Suprapubic skin (tissue), 4 donors: ENCODE results near the gene ACSM2B. TPM values are rescaled to one million over a fixed set of nuclear protein-coding genes. Genes with fewer than 3 reads are reported as not detected.

Experiments
- DNase-seq, 2 donors: peaks; one replicate each; pipeline ENCODE4 v3.0.0-alpha.2; 2019; ENCODE audit warnings: low spot score in 2 of 2
- H3K27ac ChIP-seq: fragments of 200-600 bp; sonication (generic); one replicate; pipeline ENCODE4 v1.5.1; 2019
- H3K27me3 ChIP-seq: fragments of 200-600 bp; sonication (generic); one replicate; pipeline ENCODE4 v1.5.1; 2019
- H3K36me3 ChIP-seq: fragments of 200-600 bp; sonication (generic); one replicate; pipeline ENCODE4 v1.5.1; 2019
- H3K4me1 ChIP-seq: fragments of 200-600 bp; sonication (generic); one replicate; pipeline ENCODE4 v1.5.1; 2019
- H3K4me3 ChIP-seq: fragments of 200-600 bp; sonication (generic); one replicate; pipeline ENCODE4 v1.5.1; 2019; ENCODE audit warnings: mild to moderate bottlenecking
- H3K9me3 ChIP-seq: fragments of 200-600 bp; sonication (generic); one replicate; pipeline ENCODE4 v1.5.1; 2019
- EP300 ChIP-seq: sonication (generic); formaldehyde crosslinking; IDR thresholded peaks from one replicate; pipeline ENCODE4 v1.6.1; 2017; ENCODE audit warnings: antibody characterized with exemption
- POLR2A ChIP-seq, 2 donors: fragments of 450-650 bp; IDR thresholded peaks; one replicate each; pipeline ENCODE4 v1.6.1; 2017; ENCODE audit warnings: antibody characterized with exemption in 2 of 2, mild to moderate bottlenecking in 2 of 2, moderate library complexity in 2 of 2
- POLR2AphosphoS5 ChIP-seq, 3 donors: sonication (generic); formaldehyde crosslinking; IDR thresholded peaks; one replicate each; pipeline ENCODE4 v1.6.1; 2017; ENCODE audit warnings: antibody characterized with exemption in 3 of 3
- WGBS: methylation state at CpG from one replicate; pipeline ENCODE4 v1.1.5; 2018; 5-methylcytosine and 5-hydroxymethylcytosine counted together
- total RNA-seq, 4 donors: library from RNA; depleted of rRNA; stranded (reverse); fragments of >200 nt; gene quantifications; one replicate each; pipeline ENCODE4 v1.1.0, GENCODE V29; 2016
- TF ChIP-seq, protein P1 (sequence below), 2 donors: fragments of 200-600 bp in 1 of 2; fragments of 450-650 bp in 1 of 2; sonication (generic) in 1 of 2; IDR thresholded peaks; one replicate each; pipeline ENCODE4 v1.5.1; 2016 to 2019; ENCODE audit warnings: antibody characterized with exemption in 2 of 2, mild to moderate bottlenecking in 1 of 2, moderate library complexity in 1 of 2

ACSM2B gene
- total RNA-seq, 4 donors from 2014 or later = 0.32 TPM; not detected in 3

DNA sequence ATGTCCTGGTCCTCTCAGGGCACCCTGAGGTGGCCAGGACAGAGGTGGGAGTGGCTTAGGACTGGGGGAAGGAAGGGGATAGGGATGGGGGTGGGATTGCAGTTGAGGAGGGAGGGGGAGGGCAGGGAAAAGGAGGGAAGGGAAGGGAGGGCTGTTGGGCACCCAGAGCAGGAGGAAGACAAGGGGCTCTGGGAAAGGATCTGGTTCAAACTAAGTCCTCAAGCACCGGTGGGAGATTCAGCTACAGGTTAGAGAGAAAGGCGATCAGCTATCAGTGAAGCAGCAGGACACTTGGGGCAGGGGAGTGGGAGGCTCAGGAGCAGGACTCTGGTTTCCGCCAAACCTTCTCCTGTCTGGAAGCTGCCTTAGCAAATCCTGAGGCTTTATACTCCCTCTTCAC lies 44.6 kb upstream of the ACSM2B start:
- H3K36me3 ChIP-seq = no peaks in the 10 kb centered on the region
- no peak overlapping the region for H3K27ac ChIP-seq
- TF ChIP-seq, protein P1, sequence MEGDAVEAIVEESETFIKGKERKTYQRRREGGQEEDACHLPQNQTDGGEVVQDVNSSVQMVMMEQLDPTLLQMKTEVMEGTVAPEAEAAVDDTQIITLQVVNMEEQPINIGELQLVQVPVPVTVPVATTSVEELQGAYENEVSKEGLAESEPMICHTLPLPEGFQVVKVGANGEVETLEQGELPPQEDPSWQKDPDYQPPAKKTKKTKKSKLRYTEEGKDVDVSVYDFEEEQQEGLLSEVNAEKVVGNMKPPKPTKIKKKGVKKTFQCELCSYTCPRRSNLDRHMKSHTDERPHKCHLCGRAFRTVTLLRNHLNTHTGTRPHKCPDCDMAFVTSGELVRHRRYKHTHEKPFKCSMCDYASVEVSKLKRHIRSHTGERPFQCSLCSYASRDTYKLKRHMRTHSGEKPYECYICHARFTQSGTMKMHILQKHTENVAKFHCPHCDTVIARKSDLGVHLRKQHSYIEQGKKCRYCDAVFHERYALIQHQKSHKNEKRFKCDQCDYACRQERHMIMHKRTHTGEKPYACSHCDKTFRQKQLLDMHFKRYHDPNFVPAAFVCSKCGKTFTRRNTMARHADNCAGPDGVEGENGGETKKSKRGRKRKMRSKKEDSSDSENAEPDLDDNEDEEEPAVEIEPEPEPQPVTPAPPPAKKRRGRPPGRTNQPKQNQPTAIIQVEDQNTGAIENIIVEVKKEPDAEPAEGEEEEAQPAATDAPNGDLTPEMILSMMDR (IDR thresholded peaks at IDR 0.05) = no peak
- no peak for TF ChIP-seq POLR2AphosphoS5 (IDR thresholded peaks at IDR 0.05)
- TF ChIP-seq POLR2A (IDR thresholded peaks at IDR 0.05) = no peak

DNA sequence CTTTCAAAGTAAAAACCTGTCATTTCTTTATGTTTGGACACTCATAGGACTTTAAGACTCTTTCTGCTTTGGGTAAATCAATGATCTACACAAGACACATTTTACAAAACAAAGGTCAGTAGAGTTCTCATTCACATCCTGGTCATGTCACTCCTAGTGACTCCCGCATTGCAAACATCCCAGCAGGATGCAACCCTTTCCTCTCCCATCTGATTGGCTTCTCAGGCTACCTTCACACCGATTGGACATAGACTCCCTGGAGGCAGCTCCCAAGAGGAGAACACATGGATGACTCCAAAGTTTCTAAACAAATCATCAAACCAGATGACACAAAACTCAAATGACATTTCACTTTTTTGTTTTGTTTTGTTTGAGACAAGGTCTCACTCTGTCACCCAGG lies 43.8 kb upstream of the ACSM2B start:
- no peaks in the 10 kb centered on the region for H3K4me1 ChIP-seq
- H3K27me3 ChIP-seq = no peaks in the 10 kb centered on the region
- no peak overlapping the region for H3K4me3 ChIP-seq
- WGBS = 70% methylated on average over 2 of the region's 2 CpGs
- no peaks in the 10 kb centered on the region for H3K36me3 ChIP-seq
- TF ChIP-seq POLR2A (IDR thresholded peaks at IDR 0.05) = no peak
- TF ChIP-seq, protein P1 (IDR thresholded peaks at IDR 0.05) = no peak
- TF ChIP-seq POLR2AphosphoS5 (IDR thresholded peaks at IDR 0.05) = no peak
- TF ChIP-seq EP300 = no peak
- no peak overlapping the region for H3K27ac ChIP-seq
- no peak for DNase-seq
- no peaks in the 10 kb centered on the region for H3K9me3 ChIP-seq

More for the DNA sequence above, 44.6 kb upstream of the ACSM2B start:
- Histone ChIP-seq H3K4me1 (no peaks in the 10 kb centered on the region), H3K9me3 (no peaks in the 10 kb centered on the region), H3K27me3 (no peaks in the 10 kb centered on the region), H3K4me3 (no peak overlapping the region)
- WGBS = 83% methylated on average over 3 of the region's 3 CpGs
- no peak for DNase-seq

DNA sequence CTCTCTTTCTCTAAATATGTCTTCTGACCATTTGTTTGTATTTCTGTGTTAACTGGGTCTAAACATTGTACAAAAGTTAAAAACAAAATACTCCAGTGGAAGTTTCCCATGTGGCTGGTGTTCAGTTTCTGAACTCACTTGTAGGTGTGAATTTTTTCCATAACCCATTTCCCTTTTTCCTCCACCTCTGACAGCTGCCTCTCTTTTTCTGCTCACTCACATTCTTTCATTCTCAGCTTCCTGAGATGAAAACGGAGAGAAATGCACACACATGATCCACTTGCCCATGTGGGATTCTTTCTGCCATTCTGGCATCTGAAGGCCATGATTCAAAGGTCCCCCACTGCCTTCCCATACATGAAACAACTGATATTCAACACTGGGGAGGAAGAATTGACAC lies 41.1 kb upstream of the ACSM2B start:
- TF ChIP-seq, protein P1 (IDR thresholded peaks at IDR 0.05) = no peak
- TF ChIP-seq POLR2A (IDR thresholded peaks at IDR 0.05) (no peak), POLR2AphosphoS5 (IDR thresholded peaks at IDR 0.05) (no peak), EP300 (no peak)
- no peaks in the 10 kb centered on the region for H3K27me3 ChIP-seq
- no peak overlapping the region for H3K27ac ChIP-seq
- H3K9me3 ChIP-seq = no peaks in the 10 kb centered on the region
- H3K4me3 ChIP-seq = no peak overlapping the region
- H3K36me3 ChIP-seq = no peaks in the 10 kb centered on the region
- 59% methylated on average over 1 of the region's 1 CpG for WGBS
- DNase-seq = no peak
- peaks cover 4% of the 10 kb centered on the region for H3K4me1 ChIP-seq

DNA sequence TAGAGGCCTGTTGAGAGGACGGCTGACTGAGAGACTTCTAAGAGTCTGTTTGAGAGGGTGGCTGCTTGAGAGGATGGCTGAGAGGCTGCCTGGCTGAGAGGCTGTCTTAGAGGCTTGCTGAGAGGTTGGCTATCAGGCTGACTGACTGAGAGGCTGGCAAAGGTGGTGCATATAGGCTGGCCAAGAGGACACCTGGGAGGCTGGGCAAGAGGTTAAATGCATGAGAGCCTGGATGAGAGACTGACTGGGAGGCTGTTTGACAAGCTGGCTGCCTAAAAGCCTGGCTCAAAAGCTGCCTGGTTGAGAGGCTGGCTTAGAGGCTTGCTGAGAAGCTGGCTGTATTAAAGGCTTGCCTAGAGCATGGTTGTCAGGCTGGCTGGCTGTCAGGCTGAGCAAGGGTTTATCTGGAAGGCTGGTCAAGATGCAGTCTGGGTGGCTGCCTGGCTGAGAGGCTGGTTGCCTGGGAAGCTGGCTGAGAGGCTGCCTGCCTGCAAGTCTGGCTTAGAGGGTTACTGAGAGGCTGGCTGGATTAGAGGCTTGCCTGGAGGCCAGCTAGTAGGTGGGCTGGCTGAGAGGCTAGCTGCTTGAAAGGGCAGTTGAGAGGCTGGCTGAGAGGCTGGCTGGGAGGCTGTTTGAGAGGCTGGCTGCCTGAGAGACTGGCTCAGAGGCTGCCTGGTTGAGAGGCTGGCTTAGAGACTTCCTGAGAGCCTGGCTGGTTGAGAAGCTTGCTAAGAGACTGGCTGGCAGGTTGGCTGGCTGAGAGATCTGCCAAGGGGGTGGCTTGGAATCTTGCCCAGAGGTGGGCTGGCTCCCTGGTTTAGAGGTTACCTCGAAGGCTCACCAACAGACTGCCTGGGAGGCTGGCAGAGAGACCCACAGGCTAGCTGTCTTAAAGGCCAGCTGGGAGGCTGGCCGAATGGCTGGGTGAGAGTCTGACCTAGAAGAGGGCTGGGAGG lies 38.3 kb upstream of the ACSM2B start:
- Histone ChIP-seq H3K4me1 (peaks cover 4% of the 10 kb centered on the region), H3K9me3 (no peaks in the 10 kb centered on the region), H3K4me3 (no peak overlapping the region), H3K36me3 (no peaks in the 10 kb centered on the region), H3K27ac (no peak overlapping the region), H3K27me3 (no peaks in the 10 kb centered on the region)
- 39% methylated on average over 2 of the region's 3 CpGs for WGBS
- DNase-seq = no peak
- TF ChIP-seq POLR2AphosphoS5 (IDR thresholded peaks at IDR 0.05) = no peak
- TF ChIP-seq, protein P1 (IDR thresholded peaks at IDR 0.05) = no peak
- no peak for TF ChIP-seq POLR2A (IDR thresholded peaks at IDR 0.05)
- no peak for TF ChIP-seq EP300

DNA sequence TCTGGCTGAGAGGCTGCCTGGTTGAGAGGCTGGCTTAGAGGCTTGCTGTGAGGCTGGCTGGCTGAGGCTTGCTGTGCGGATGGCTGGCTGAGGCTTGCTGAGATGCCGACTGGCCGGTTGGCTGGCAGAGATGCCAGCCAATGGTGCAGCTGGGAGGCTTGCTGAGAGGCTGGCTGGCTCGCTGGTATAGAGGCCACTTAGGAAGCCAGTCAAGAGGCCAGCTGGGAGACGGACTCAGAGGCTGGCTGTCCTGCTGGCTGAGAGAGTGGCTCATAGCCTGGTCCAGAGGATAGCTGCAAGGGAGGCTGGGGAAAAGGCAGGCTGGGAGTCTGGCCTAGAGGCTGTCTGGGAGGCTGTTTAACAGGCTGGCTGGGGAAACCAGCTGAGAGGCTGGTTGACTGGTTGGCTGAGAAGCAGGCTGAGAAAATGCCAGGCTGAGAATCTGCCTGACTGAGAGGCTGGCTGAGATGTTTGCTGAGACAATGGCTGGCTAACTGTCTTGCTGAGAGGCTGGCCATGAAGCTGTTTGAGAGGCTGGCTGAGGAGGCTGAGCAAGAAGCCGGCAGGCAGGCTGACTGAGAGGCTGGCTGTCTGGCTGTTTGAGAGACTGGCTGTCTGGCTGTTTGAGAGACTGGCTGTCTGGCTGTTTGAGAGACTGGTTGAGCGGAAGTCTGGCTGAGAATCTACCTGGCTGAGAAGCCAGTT lies 37.5 kb upstream of the ACSM2B start:
- Histone ChIP-seq H3K4me1 (peaks cover 4% of the 10 kb centered on the region), H3K36me3 (no peaks in the 10 kb centered on the region), H3K27me3 (no peaks in the 10 kb centered on the region), H3K9me3 (no peaks in the 10 kb centered on the region), H3K4me3 (no peak overlapping the region), H3K27ac (no peak overlapping the region)
- 68% methylated on average over 6 of the region's 7 CpGs for WGBS
- TF ChIP-seq EP300 (no peak), POLR2A (IDR thresholded peaks at IDR 0.05) (no peak)
- no peak for DNase-seq
